ENCODE data around the gene DAP.

Gene DAP

GRCh38 chr5:10660720-10661387, 100.2 kb downstream of the DAP start:
- DNase-seq (ENCODE audit: low read depth, low spot score), result no peak
- ChIA-PET POLR2A (no interaction called here), CTCF (interaction anchor here (1.1 kb wide), 1 partner anchor 209 kb away, joined by 4 read pairs; no protein-coding TSS in a partner anchor)
- no peak overlapping the region for H3K4me3 ChIP-seq (ENCODE audit: low read depth, low read length)
- no peak for TF ChIP-seq CTCF (IDR thresholded peaks at IDR 0.05; ENCODE audit: insufficient read depth, low read length, missing control alignments)

DNA sequence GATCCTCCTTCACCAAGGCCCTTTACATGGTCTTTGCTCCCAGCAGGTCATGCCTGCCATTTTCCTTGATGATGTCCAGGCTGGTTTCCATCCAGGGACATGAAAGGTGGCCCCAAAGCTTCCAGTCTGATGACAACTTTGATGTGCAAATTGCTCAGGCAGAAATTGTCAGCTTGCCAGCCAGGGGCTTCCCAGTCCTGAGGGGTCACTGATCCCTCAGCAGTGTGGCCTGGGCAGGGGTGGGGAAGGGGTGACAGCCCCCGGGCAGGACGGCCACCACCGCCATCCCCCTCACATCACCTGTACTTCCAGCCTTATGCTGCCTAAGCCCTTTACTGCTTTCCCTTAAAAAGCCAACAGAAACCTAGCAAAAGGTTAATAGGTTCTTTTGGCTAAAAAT, 100.9 kb downstream of the DAP start:
- CTCF ChIA-PET, result interaction anchor here (0.9 to 1.1 kb wide), 2 partner anchors 31 to 208 kb away, joined by 3 to 4 read pairs; no protein-coding TSS in a partner anchor
- POLR2A ChIA-PET, result no interaction called here
- H3K4me3 ChIP-seq (ENCODE audit: low read depth, low read length), result no peak overlapping the region
- DNase-seq (ENCODE audit: low read depth, low spot score), result no peak
- TF ChIP-seq CTCF (IDR thresholded peaks at IDR 0.05; ENCODE audit: insufficient read depth, low read length, missing control alignments), result no peak

GRCh38 chr5:10658265-10658664, 102.8 kb downstream of the DAP start:
- CTCF ChIA-PET, result no interaction called here
- TF ChIP-seq CTCF (IDR thresholded peaks at IDR 0.05; ENCODE audit: insufficient read depth, low read length, missing control alignments), result no peak
- POLR2A ChIA-PET, result no interaction called here
- H3K4me3 ChIP-seq (ENCODE audit: low read depth, low read length), result no peak overlapping the region
- DNase-seq (ENCODE audit: low read depth, low spot score), result no peak

- H3K4me3 ChIP-seq (ENCODE audit: low read depth, low read length), result no peak overlapping the region
- ChIA-PET POLR2A (no interaction called here), CTCF (interaction anchor here (1.2 to 1.8 kb wide), 4 partner anchors 21 to 204 kb away, joined by 3 to 5 read pairs (median 3); no protein-coding TSS in a partner anchor)
- DNase-seq (ENCODE audit: low read depth, low spot score), result no peak
- no peak for TF ChIP-seq CTCF (IDR thresholded peaks at IDR 0.05; ENCODE audit: insufficient read depth, low read length, missing control alignments)
Measured at GRCh38 chr5:10655972-10656830, 104.8 kb downstream of the DAP start.

DNA sequence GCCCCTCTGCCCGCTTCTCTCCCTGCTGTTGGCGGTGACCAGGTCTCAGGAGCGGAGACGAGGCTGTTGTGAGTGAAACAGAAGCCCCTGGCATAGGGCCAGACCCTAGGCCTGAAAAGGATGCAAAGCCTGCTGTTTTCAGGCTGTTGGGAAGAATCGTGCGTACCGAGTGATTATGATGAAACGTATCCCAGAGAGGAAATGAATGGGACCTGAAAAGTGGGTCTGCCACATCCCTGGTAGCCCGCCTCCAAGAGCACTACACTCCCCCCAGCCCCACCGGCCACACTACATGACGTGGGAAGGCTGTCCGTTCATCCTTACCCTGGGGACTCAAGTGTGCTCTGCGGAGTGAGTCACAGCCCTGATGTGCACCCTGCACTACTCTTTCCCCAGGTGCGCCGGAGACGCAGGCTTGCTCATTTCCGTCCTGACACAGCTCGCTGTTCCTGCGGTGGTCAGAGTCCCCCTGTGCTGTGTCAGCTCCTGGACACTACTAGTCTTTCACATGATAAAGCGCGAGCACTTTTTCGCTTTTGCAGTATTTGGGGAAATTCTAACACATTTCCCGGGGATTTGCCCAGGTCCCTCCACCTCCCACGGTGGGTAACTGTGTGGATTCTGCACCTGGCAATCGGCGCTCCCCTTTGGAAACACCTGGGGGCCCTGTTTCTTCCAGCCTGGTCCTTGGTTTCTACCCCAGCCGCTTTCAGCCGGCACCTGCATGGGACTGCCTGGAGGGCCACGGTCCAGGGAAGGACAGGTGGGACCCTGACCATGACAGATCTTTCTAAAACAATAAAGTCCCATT, 105.7 kb downstream of the DAP start:
- DNase-seq (ENCODE audit: low read depth, low spot score), result no peak
- ChIA-PET CTCF (interaction anchor here (1.2 to 1.8 kb wide), 2 partner anchors 28 to 203 kb away, joined by 3 to 5 read pairs; no protein-coding TSS in a partner anchor), POLR2A (no interaction called here)
- TF ChIP-seq CTCF (IDR thresholded peaks at IDR 0.05; ENCODE audit: insufficient read depth, low read length, missing control alignments), result no peak
- H3K4me3 ChIP-seq (ENCODE audit: low read depth, low read length), result no peak overlapping the region

Measured in AG04449 (cell line).